GM12801 (cell line): ENCODE data around the gene CDK16.

Source experiments
- CTCF ChIP-seq: IDR thresholded peaks from one replicate; pipeline ENCODE4 v1.5.1; 2011; ENCODE audit warnings: control low read depth; ENCODE audit not compliant: insufficient read length; ENCODE audit errors: extremely low read depth

The CDK16 gene

GRCh38 chrX:47179221-47179927 lies 39.1 kb upstream of the CDK16 start:
- no peak for TF ChIP-seq CTCF

GRCh38 chrX:47179928-47180255 lies 38.6 kb upstream of the CDK16 start:
- TF ChIP-seq CTCF: no peak

GRCh38 chrX:47180346-47180745 lies 38.1 kb upstream of the CDK16 start:
- no peak for TF ChIP-seq CTCF

- TF ChIP-seq CTCF: no peak
These were observed 37.2 kb upstream of the CDK16 start for GRCh38 chrX:47181301-47181700.

DNA sequence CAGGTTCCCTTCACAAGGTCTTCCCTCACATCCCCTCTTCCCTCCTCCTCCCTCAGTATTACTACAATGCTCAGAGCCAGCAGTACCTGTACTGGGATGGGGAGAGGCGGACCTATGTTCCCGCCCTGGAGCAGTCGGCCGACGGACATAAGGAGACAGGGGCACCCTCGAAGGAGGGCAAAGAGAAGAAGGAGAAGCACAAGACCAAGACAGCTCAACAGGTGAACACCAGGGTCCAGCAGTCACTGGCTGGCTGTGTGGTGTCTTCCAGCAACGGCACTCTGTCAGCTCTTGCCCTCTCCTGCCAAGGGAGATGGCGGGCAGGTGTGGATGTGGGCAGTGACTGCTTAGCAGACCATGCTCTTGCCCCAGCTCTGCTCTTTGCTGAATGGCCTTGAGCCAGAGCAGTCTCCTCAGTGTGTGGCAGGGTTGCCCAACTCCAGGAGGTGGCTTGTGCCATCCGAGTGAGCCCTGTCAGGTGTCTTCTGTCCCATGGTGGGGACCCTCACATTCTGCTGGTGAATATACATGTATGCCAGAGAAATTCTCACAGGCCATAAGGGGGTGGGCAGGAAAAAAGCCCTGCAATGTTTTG lies 36.3 kb upstream of the CDK16 start:
- no peak for TF ChIP-seq CTCF

DNA sequence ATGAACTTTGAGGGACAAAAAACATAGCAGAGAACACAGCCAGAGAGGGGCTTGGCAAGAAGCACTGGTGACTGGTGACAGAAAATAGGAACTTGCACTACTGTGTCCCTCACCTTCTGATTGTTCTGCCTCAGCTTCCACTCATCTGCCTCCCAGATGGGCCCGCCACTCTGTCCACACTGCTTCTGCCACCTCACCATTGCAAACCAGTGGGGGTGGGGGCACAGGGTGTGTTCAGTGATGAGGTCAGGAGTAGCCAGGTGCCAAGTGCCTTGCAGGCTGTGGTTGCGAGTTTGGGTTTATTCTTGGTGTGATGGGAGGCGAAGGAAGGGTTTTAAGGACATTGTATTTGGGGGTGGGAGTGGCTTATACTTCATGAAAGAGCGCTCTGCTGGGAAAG lies 34.0 kb upstream of the CDK16 start:
- no peak for TF ChIP-seq CTCF

DNA sequence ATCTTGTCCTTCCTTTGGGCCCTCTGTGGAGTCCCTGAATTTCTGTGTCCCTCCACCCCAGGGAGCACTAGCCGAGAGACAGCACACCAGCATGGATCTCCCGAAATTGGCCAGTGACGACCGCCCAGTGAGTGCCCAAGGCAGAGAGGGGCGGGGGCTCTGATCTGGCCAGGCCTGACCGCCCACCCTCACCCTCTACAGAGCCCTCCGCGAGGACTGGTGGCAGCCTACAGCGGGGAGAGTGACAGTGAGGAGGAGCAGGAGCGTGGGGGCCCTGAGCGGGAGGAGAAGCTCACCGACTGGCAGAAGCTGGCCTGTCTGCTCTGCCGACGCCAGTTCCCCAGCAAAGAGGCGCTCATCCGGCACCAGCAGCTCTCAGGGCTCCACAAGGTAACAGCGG lies 33.2 kb upstream of the CDK16 start:
- TF ChIP-seq CTCF: no peak
